Natural killer cell (primary cell): ENCODE data around the gene PEAK1. TPM values are rescaled to one million over a fixed set of nuclear protein-coding genes. Genes with fewer than 3 reads are reported as not detected.
A peak's percentile ranks its signal among the peaks of the same experiment; 100 is the strongest.

ENCODE experiments used
- ATAC-seq, 3 donors: fragments of 150-1000 bp in 2 of 3; fragments of 200-7000 bp in 1 of 3; cut with Tn5 transposase; 1 replicate in 1 of 3; 2 replicates in 2 of 3; pipeline ENCODE4 v1.10.0; 2021; ENCODE audit warnings: mild to moderate bottlenecking in 2 of 3, moderate library complexity in 2 of 3
- DNase-seq, 2 donors: peaks; one replicate each; pipeline versions ENCODE4 v3.0.0 to v3.0.0-alpha.2; 2013 to 2021; ENCODE audit warnings: mixed read lengths in 1 of 2
- H3K27ac ChIP-seq: one replicate; pipeline ENCODE4 v1.5.1; 2013; ENCODE audit warnings: mild to moderate bottlenecking, low read length
- H3K27me3 ChIP-seq: one replicate; pipeline ENCODE4 v1.6.1; 2013; ENCODE audit warnings: low read length; ENCODE audit not compliant: control insufficient read depth, insufficient read depth
- H3K36me3 ChIP-seq: one replicate; pipeline ENCODE4 v1.6.1; 2013; ENCODE audit warnings: low read length; ENCODE audit not compliant: control insufficient read depth, insufficient read depth
- H3K4me1 ChIP-seq: one replicate; pipeline ENCODE4 v1.6.1; 2013; ENCODE audit warnings: low read length; ENCODE audit not compliant: control insufficient read depth, insufficient read depth
- H3K4me3 ChIP-seq: one replicate; pipeline ENCODE4 v1.5.1; 2013; ENCODE audit warnings: low read length
- H3K9me3 ChIP-seq: one replicate; pipeline ENCODE4 v1.6.1; 2013; ENCODE audit warnings: low read length; ENCODE audit not compliant: control insufficient read depth, insufficient read depth
- H3K27ac Mint-ChIP-seq, 2 donors: one replicate each; pipeline ENCODE4 v1.8.0; 2022; ENCODE audit warnings: mild to moderate bottlenecking in 2 of 2, mixed read lengths in 2 of 2, moderate library complexity in 1 of 2
- H3K27me3 Mint-ChIP-seq, 2 donors: one replicate each; pipeline ENCODE4 v1.8.0; 2022; ENCODE audit warnings: low read depth in 2 of 2, mixed read lengths in 2 of 2
- H3K36me3 Mint-ChIP-seq: one replicate; pipeline ENCODE4 v1.8.0; 2022; ENCODE audit warnings: mixed read lengths
- H3K4me1 Mint-ChIP-seq, 2 donors: one replicate each; pipeline ENCODE4 v1.8.0; 2022; ENCODE audit warnings: mixed read lengths in 2 of 2
- H3K4me3 Mint-ChIP-seq: one replicate; pipeline ENCODE4 v1.8.0; 2022; ENCODE audit warnings: mild to moderate bottlenecking, moderate library complexity, mixed read lengths
- H3K9me3 Mint-ChIP-seq, 2 donors: one replicate each; pipeline ENCODE4 v1.8.0; 2022; ENCODE audit warnings: mixed read lengths in 2 of 2
- whole genome bisulfite sequencing: methylation state at CpG from one replicate; pipeline ENCODE4 v1.1.7; 2013; ENCODE audit warnings: missing lambda C conversion rate; ENCODE audit not compliant: insufficient coverage; 5-methylcytosine and 5-hydroxymethylcytosine counted together
- intact Hi-C: fragments of 100-400 bp; cut with micrococcal nuclease; formaldehyde crosslinking; loops from one replicate; pipeline ENCODE4 v1.14.2; 2022
- total RNA-seq, 4 donors: library from RNA; stranded (reverse); fragments of 120-200 nt in 1 of 4; gene quantifications; one replicate each; pipeline versions ENCODE4 v1.2.3 to v1.2.4, GENCODE V29; 2013 to 2022
- TF ChIP-seq, protein P1 (sequence below): fragments of 200-600 bp; IDR thresholded peaks from one replicate; pipeline ENCODE4 v1.8.0; 2022; ENCODE audit warnings: antibody characterized with exemption

PEAK1 gene
- total RNA-seq, 3 donors from 2014 or later (not counting 1 experiment from before 2014, with no cell fraction given) = 59.3 to 73.9 (median 69.1) TPM

DNA sequence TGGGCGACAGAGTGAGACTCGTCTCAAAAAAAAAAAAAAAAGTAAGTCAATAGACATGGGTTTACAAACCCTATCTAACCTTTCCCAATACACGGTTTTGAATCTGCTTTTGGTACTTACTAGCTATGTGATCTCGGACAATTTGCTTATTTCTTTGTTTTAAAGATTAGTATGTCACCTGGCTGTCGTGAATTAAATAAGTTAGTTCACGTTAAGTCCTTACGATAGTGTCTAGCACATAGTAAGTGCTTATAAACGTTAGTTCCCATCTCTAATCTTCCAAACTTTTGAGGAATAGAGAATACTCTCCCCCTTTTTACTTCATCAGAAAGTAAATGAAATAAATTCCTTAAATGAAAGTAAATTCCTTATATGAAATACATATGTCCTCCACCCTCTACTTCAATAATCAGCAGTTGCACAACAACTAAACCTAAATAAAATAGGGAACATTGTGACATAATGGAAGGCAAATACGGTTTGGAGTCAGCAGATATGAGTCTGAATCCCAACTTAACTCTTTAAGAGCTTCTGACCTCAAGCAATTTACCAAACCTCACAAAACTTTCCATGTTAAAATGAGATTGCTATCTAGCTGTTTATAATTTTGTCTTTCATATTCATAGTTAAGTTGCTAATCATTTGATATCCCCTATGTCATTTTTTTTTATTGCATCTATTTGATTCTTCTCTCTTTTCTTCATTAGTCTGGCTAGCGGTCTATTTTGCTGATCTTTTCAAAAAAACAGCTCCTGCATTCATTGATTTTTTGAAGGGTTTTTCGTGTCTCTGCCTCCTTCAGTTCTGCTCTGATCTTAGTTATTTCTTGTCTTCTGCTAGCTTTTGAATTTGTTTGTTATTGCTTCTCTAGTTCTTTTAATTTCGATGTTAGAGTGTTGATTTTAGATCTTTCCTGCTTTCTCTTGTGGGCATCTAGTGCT lies 134.6 kb downstream of the PEAK1 start:
- 98% methylated on average over 9 of the region's 12 CpGs for WGBS
- H3K27me3 ChIP-seq = no peaks in the 10 kb centered on the region
- H3K27ac ChIP-seq = no peak overlapping the region
- TF ChIP-seq, protein P1, sequence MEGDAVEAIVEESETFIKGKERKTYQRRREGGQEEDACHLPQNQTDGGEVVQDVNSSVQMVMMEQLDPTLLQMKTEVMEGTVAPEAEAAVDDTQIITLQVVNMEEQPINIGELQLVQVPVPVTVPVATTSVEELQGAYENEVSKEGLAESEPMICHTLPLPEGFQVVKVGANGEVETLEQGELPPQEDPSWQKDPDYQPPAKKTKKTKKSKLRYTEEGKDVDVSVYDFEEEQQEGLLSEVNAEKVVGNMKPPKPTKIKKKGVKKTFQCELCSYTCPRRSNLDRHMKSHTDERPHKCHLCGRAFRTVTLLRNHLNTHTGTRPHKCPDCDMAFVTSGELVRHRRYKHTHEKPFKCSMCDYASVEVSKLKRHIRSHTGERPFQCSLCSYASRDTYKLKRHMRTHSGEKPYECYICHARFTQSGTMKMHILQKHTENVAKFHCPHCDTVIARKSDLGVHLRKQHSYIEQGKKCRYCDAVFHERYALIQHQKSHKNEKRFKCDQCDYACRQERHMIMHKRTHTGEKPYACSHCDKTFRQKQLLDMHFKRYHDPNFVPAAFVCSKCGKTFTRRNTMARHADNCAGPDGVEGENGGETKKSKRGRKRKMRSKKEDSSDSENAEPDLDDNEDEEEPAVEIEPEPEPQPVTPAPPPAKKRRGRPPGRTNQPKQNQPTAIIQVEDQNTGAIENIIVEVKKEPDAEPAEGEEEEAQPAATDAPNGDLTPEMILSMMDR = no peak
- DNase-seq (no peak), ATAC-seq (no peak)
- H3K4me3 Mint-ChIP-seq = no peak overlapping the region
- H3K4me1 ChIP-seq = no peaks in the 10 kb centered on the region
- H3K36me3 ChIP-seq = peaks cover 5% of the 10 kb centered on the region
- H3K27ac Mint-ChIP-seq = peak overlapping the region in 1 of 2 donors; percentile 14
- H3K9me3 ChIP-seq = no peaks in the 10 kb centered on the region
- H3K4me3 ChIP-seq = no peak overlapping the region
- H3K4me1 Mint-ChIP-seq = peaks cover 10 to 20% of the 10 kb centered on the region in 2 donors
- H3K36me3 Mint-ChIP-seq = no peaks in the 10 kb centered on the region
- no peaks in the 10 kb centered on the region for H3K9me3 Mint-ChIP-seq
- intact Hi-C loops = no loop called here
- no peaks in the 10 kb centered on the region for H3K27me3 Mint-ChIP-seq

DNA sequence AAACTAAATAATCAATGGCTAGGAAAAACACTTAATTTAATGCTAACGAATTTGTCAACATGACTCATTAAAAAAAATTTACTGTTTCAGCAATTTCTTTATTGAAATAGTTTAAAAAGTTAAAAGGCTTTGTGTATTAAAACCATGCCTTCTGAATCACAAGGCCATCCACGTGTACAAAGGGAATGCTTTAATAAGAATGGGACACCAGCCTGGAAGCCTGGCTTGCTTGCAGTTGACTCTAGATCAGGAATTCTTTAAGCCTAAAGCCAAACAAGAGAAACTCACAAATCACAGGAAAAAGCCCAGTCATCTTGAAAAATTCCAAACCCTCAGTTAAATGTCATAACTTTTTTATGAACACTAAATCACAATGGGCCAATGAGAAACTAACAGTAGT lies 137.6 kb downstream of the PEAK1 start:
- TF ChIP-seq, protein P1 = no peak
- Mint-ChIP-seq H3K27me3 (no peaks in the 10 kb centered on the region), H3K4me1 (peaks cover 6 to 7% of the 10 kb centered on the region in 2 donors), H3K9me3 (no peaks in the 10 kb centered on the region), H3K27ac (no peak overlapping the region), H3K4me3 (no peak overlapping the region), H3K36me3 (no peaks in the 10 kb centered on the region)
- intact Hi-C loops = no loop called here
- H3K4me1 ChIP-seq = no peaks in the 10 kb centered on the region
- no peaks in the 10 kb centered on the region for H3K9me3 ChIP-seq
- peaks cover 5% of the 10 kb centered on the region for H3K36me3 ChIP-seq
- 100% methylated on average over 1 of the region's 2 CpGs for WGBS
- DNase-seq = no peak
- no peak for ATAC-seq
- H3K4me3 ChIP-seq = no peak overlapping the region
- no peak overlapping the region for H3K27ac ChIP-seq
- H3K27me3 ChIP-seq = no peaks in the 10 kb centered on the region

DNA sequence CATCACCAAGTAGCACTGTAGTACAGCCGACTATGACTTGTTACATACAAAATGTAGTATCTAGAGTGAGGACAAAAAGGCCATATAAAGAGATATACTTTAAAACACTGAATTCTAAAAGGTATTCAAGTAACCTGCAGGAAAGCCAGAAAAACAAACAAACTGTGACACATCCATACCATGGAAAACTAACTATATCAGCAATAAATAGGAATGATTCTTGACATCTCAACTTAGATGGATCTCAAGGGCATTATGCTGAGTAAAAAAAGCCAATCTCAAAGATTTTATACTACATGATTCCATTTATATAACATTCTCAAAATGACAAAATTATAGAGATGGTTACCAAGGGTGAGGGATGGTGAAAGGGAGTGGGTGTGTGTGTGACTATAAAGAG lies 143.0 kb downstream of the PEAK1 start:
- H3K4me3 ChIP-seq = no peak overlapping the region
- H3K27ac ChIP-seq = no peak overlapping the region
- H3K4me1 ChIP-seq = no peaks in the 10 kb centered on the region
- Mint-ChIP-seq H3K27ac (no peak overlapping the region), H3K36me3 (no peaks in the 10 kb centered on the region), H3K9me3 (no peaks in the 10 kb centered on the region), H3K4me1 (peaks cover 15 to 23% of the 10 kb centered on the region in 2 donors), H3K27me3 (no peaks in the 10 kb centered on the region), H3K4me3 (no peak overlapping the region)
- WGBS = no CpG with 5 or more reads among the region's 1 CpG
- no peaks in the 10 kb centered on the region for H3K9me3 ChIP-seq
- DNase-seq = no peak
- no peaks in the 10 kb centered on the region for H3K36me3 ChIP-seq
- TF ChIP-seq, protein P1 = no peak
- no peaks in the 10 kb centered on the region for H3K27me3 ChIP-seq
- intact Hi-C loops = no loop called here
- ATAC-seq = no peak
